ENCODE results near the gene GASK1A.

DNA sequence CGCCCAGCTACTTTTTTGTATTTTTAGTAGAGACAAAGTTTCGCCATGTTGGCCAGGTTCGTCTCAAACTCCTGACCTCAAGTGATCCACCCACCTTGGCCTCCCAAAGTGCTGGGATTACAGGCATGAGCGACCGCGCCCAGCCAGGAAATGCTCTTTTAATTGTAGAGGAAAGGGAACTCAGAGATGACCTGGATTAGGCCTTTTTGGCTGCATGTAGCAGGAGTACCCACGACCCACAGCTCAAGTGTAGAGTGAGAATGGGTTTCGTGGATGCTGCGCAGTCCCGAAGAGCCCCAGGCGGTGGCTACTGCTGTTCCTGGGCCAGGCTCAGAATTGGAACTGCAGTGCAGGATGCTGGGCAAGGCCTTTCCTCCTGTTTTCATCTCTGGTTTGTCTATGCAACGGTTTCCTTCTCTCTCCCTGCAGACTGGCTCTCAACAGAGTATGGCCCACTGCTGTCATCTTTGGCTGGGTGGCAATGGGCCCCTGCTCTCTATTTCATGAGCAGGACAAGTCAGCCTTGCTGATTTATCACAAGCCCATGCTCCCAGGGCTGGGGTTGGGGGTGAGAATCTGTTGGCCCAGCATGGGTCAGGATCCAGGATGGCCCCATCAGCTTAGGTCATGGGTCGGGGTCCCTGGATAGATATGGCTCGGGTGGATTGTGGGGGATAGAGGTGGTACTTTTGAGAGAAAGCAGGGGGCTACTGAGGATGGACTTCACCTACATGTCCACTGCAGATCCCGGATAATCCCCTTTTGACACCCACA, 51.2 kb downstream of the GASK1A start:
- TF ChIP-seq, protein P1, sequence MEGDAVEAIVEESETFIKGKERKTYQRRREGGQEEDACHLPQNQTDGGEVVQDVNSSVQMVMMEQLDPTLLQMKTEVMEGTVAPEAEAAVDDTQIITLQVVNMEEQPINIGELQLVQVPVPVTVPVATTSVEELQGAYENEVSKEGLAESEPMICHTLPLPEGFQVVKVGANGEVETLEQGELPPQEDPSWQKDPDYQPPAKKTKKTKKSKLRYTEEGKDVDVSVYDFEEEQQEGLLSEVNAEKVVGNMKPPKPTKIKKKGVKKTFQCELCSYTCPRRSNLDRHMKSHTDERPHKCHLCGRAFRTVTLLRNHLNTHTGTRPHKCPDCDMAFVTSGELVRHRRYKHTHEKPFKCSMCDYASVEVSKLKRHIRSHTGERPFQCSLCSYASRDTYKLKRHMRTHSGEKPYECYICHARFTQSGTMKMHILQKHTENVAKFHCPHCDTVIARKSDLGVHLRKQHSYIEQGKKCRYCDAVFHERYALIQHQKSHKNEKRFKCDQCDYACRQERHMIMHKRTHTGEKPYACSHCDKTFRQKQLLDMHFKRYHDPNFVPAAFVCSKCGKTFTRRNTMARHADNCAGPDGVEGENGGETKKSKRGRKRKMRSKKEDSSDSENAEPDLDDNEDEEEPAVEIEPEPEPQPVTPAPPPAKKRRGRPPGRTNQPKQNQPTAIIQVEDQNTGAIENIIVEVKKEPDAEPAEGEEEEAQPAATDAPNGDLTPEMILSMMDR (IDR thresholded peaks at IDR 0.05) = no peak
- TF ChIP-seq POLR2AphosphoS5 (IDR thresholded peaks at IDR 0.05) = no peak
